T-helper 1 cell treated with Interleukin-12 subunit alpha and Interleukin-12 subunit beta and Interleukin-4 antibody, amounts not matched to agents 30 ng/mL and 1 ng/mL, for 36 hours (primary cell): ENCODE measurements around the gene UBQLN4. TPM values are rescaled to one million over a fixed set of nuclear protein-coding genes. Genes with fewer than 3 reads are reported as not detected.

ENCODE experiments used
- intact Hi-C: fragments of 100-400 bp; cut with micrococcal nuclease; formaldehyde crosslinking; loops from one replicate; pipeline ENCODE4 v1.15.1; 2024
- total RNA-seq: library from RNA; stranded (reverse); gene quantifications from 2 replicates; pipeline ENCODE4 v1.2.3, GENCODE V29; 2022

The UBQLN4 gene
- total RNA-seq, 1 donor from 2014 or later, result 39.0 TPM

- intact Hi-C loops, result loop anchor here (1.0 to 2.0 kb wide), 13 partner anchors 16 to 766 kb away; partner anchors contain the start of genes ENTREP3, GON4L, KHDC4 and LAMTOR2
Measured at GRCh38 chr1:156020293-156021092, 33.1 kb downstream of the UBQLN4 start, which contains the start of gene SSR2. SSR2 (minus strand) TSS chr1:156020951; CDS start chr1:156020167, 784 bp downstream.

- intact Hi-C loops, result loop anchor here (1.0 to 2.0 kb wide), 7 partner anchors 15 to 765 kb away; partner anchors contain the start of genes ENTREP3, LMNA, RIT1 and SCAMP3
Measured at GRCh38 chr1:156019946-156020292, 33.7 kb downstream of the UBQLN4 start.

- intact Hi-C loops, result no loop called here
Measured at GRCh38 chr1:156014829-156015228, 38.8 kb downstream of the UBQLN4 start.

- intact Hi-C loops, result no loop called here
Measured at GRCh38 chr1:156012051-156012817, 41.4 kb downstream of the UBQLN4 start.

- intact Hi-C loops, result no loop called here
Measured at GRCh38 chr1:156009404-156009803, 44.2 kb downstream of the UBQLN4 start.

- intact Hi-C loops, result no loop called here
Measured at GRCh38 chr1:156006666-156007376, 46.8 kb downstream of the UBQLN4 start.

GRCh38 chr1:156004843-156005584 lies 48.6 kb downstream of the UBQLN4 start:
- intact Hi-C loops, result loop anchor here (1.0 to 2.0 kb wide), 3 partner anchors 16 to 49 kb away; partner anchors contain the start of genes ARHGEF2, LAMTOR2 and SSR2

- intact Hi-C loops, result loop anchor here (2.0 kb wide), 2 partner anchors 17 to 25 kb away; partner anchors contain the start of genes ARHGEF2 and SSR2
Measured at GRCh38 chr1:156003923-156004188, 49.7 kb downstream of the UBQLN4 start.

GRCh38 chr1:156002188-156002911 lies 51.2 kb downstream of the UBQLN4 start:
- intact Hi-C loops, result no loop called here

- intact Hi-C loops, result no loop called here
Measured at GRCh38 chr1:156001662-156002171, 51.9 kb downstream of the UBQLN4 start.

GRCh38 chr1:156001021-156001661 lies 52.5 kb downstream of the UBQLN4 start:
- intact Hi-C loops, result no loop called here

GRCh38 chr1:155999964-156000363 lies 53.6 kb downstream of the UBQLN4 start:
- intact Hi-C loops, result no loop called here

- intact Hi-C loops, result no loop called here
Measured at GRCh38 chr1:155996166-155996565, 57.4 kb downstream of the UBQLN4 start.

GRCh38 chr1:155993595-155993994 lies 60.0 kb downstream of the UBQLN4 start:
- intact Hi-C loops, result no loop called here

- intact Hi-C loops, result no loop called here
Measured at GRCh38 chr1:155990005-155990739, 63.4 kb downstream of the UBQLN4 start.

GRCh38 chr1:155989242-155990004 lies 64.2 kb downstream of the UBQLN4 start:
- intact Hi-C loops, result loop anchor here (1.0 to 2.0 kb wide), 7 partner anchors 8 to 79 kb away; partner anchors contain the start of genes KHDC4 and SSR2
